Left cardiac atrium (tissue), 4 donors: ENCODE data around the gene GYPB. TPM values are rescaled to one million over a fixed set of nuclear protein-coding genes. Genes with fewer than 3 reads are reported as not detected.
"Not testable (repeated sequence)": the region's sequence is repeated elsewhere in the genome, so short reads cannot be mapped to it uniquely, and the experiment has no call there.

Experiments used
- ATAC-seq, 2 donors: fragments of 200-7000 bp; cut with Tn5 transposase; one replicate each; pipeline ENCODE4 v1.9.1; 2020; ENCODE audit warnings: mild to moderate bottlenecking in 2 of 2, moderate library complexity in 2 of 2
- DNase-seq: peaks from one replicate; pipeline ENCODE4 v3.0.0-alpha.2; 2020
- intact Hi-C, 2 donors: fragments of 100-400 bp; cut with DNase I; formaldehyde crosslinking; loops; one replicate each; pipeline versions ENCODE4 v1.14.1 to v1.15.1; 2022 to 2023
- long read RNA-seq: library from polyadenylated mRNA; unstranded; transcript quantifications from one replicate; pipeline ENCODE4 v2.0.0, GENCODE V29; 2021
- total RNA-seq, 2 donors: library from RNA; stranded (reverse); fragmentation: NEBNext Ultra II Directional; extraction: Animal tissue kit (Norgen Biotek cat#: 25700); gene quantifications; one replicate each; pipeline ENCODE4 v1.2.1, GENCODE V29; 2021
- donor health status: DM: no; HTN: yes; CAD: no.
- donor health status: DM: no; HTN: yes; CAD: no; lungs with severe emphysema.
- donor health status: DM: yes; HTN: yes; CAD: no.
- donor health status: Dilated cardiomyopathy.

The GYPB gene
- not detected for total RNA-seq
- long read RNA-seq = 0 reads

- ATAC-seq, DNase-seq, intact Hi-C loops: not testable (repeated sequence)
Observed at GRCh38 chr4:144019277-144019676, at the start of gene GYPB. Gene GYPB, minus strand, starts transcription at chr4:144019380. Its CDS starts 93 bp downstream, at chr4:144019287.

- ATAC-seq, intact Hi-C loops, DNase-seq: not testable (repeated sequence)
Observed at GRCh38 chr4:144061556-144061955, 42.4 kb upstream of the GYPB start.

- intact Hi-C loops, ATAC-seq: not testable (repeated sequence)
Observed at GRCh38 chr4:144060234-144060859, 41.2 kb upstream of the GYPB start.

GRCh38 chr4:144056800-144057199, 37.6 kb upstream of the GYPB start:
- ATAC-seq (no peak), DNase-seq (no peak)
- intact Hi-C loops = no loop called here

More at GRCh38 chr4:144060234-144060859, 41.2 kb upstream of the GYPB start:
- not testable (repeated sequence) for DNase-seq

- DNase-seq, intact Hi-C loops, ATAC-seq: not testable (repeated sequence)
Observed at GRCh38 chr4:144055336-144055735, 36.2 kb upstream of the GYPB start.

- ATAC-seq, DNase-seq, intact Hi-C loops: not testable (repeated sequence)
Observed at GRCh38 chr4:144051494-144051893, 32.3 kb upstream of the GYPB start.

GRCh38 chr4:144050631-144051030, 31.5 kb upstream of the GYPB start:
- ATAC-seq, DNase-seq, intact Hi-C loops: not testable (repeated sequence)

GRCh38 chr4:144049495-144050424, 30.6 kb upstream of the GYPB start:
- ATAC-seq, DNase-seq, intact Hi-C loops: not testable (repeated sequence)

- DNase-seq, intact Hi-C loops, ATAC-seq: not testable (repeated sequence)
Observed at GRCh38 chr4:144044936-144045335, 25.8 kb upstream of the GYPB start.

GRCh38 chr4:144032580-144032979, 13.4 kb upstream of the GYPB start:
- ATAC-seq, intact Hi-C loops: not testable (repeated sequence)

GRCh38 chr4:144031875-144032274, 12.7 kb upstream of the GYPB start:
- DNase-seq, intact Hi-C loops, ATAC-seq: not testable (repeated sequence)

More at GRCh38 chr4:144032580-144032979, 13.4 kb upstream of the GYPB start:
- DNase-seq = not testable (repeated sequence)

GRCh38 chr4:144031369-144031768, 12.2 kb upstream of the GYPB start:
- DNase-seq, intact Hi-C loops, ATAC-seq: not testable (repeated sequence)

GRCh38 chr4:144030708-144031107, 11.5 kb upstream of the GYPB start:
- DNase-seq, ATAC-seq, intact Hi-C loops: not testable (repeated sequence)

- ATAC-seq, DNase-seq, intact Hi-C loops: not testable (repeated sequence)
Observed at GRCh38 chr4:144026682-144027081, 7.5 kb upstream of the GYPB start.

GRCh38 chr4:144024399-144025053, 5.3 kb upstream of the GYPB start:
- intact Hi-C loops = loop anchor here in 1 of 2 donors (5.0 kb wide), 1 partner anchor 467 kb away; no protein-coding TSS in a partner anchor
- ATAC-seq, DNase-seq: not testable (repeated sequence)

GRCh38 chr4:144022772-144023400, 3.7 kb upstream of the GYPB start:
- not testable (repeated sequence) for DNase-seq, ATAC-seq
- intact Hi-C loops = loop anchor here in 1 of 2 donors (5.0 kb wide), 1 partner anchor 466 kb away; no protein-coding TSS in a partner anchor

- DNase-seq = not testable (repeated sequence)
- peak; percentile 61 to 79 for ATAC-seq
- intact Hi-C loops = loop anchor here in 1 of 2 donors (5.0 kb wide), 1 partner anchor 464 kb away; no protein-coding TSS in a partner anchor
Observed at GRCh38 chr4:144021336-144021990, 2.3 kb upstream of the GYPB start.
